Dermis microvascular lymphatic vessel endothelial cell (primary cell): Measurements from ENCODE around the gene SPTBN1. TPM values are rescaled to one million over a fixed set of nuclear protein-coding genes. Genes with fewer than 3 reads are reported as not detected.

Experiments used
- DNase-seq, 2 donors: peaks; one replicate each; pipeline versions ENCODE4 v3.0.0 to v3.0.0-alpha.2; 2010; ENCODE audit warnings: low read depth in 2 of 2
- total RNA-seq: library from RNA; depleted of rRNA; stranded (reverse); fragments of >200 nt; gene quantifications from 2 replicates; pipeline ENCODE4 v1.2.1, GENCODE V29; 2014

SPTBN1 gene
- total RNA-seq, 1 donor from 2014 or later = 450 TPM

GRCh38 chr2:54434229-54434628, 21.9 kb upstream of the SPTBN1 start:
- no peak for DNase-seq

GRCh38 chr2:54434711-54435110, 21.4 kb upstream of the SPTBN1 start:
- no peak for DNase-seq

GRCh38 chr2:54435325-54436226, 20.6 kb upstream of the SPTBN1 start:
- DNase-seq = no peak

GRCh38 chr2:54437588-54437987, 18.5 kb upstream of the SPTBN1 start:
- DNase-seq = no peak

- DNase-seq = no peak
These were observed 17.9 kb upstream of the SPTBN1 start for GRCh38 chr2:54438271-54438670.

GRCh38 chr2:54439582-54439981, 16.5 kb upstream of the SPTBN1 start:
- no peak for DNase-seq

- DNase-seq = no peak
These were observed 16.1 kb upstream of the SPTBN1 start for GRCh38 chr2:54440050-54440449.

GRCh38 chr2:54444503-54444902, 11.6 kb upstream of the SPTBN1 start:
- peak in 1 of 2 donors; percentile 40 for DNase-seq

- no peak for DNase-seq
These were observed 10.0 kb upstream of the SPTBN1 start for GRCh38 chr2:54446122-54446521.

GRCh38 chr2:54446625-54447024, 9.5 kb upstream of the SPTBN1 start:
- DNase-seq = no peak

- no peak for DNase-seq
These were observed 1.5 kb upstream of the SPTBN1 start for GRCh38 chr2:54454548-54455130.

GRCh38 chr2:54455131-54455562, 980 bp upstream of the SPTBN1 start:
- DNase-seq = peak; percentile 49 to 69

- DNase-seq = no peak
These were observed 160 bp downstream of the SPTBN1 start for GRCh38 chr2:54456362-54456611.

GRCh38 chr2:54456612-54457322, 640 bp downstream of the SPTBN1 start:
- peak in 1 of 2 donors; percentile 60 for DNase-seq

- peak in 1 of 2 donors; percentile 50 for DNase-seq
These were observed 1.3 kb downstream of the SPTBN1 start for GRCh38 chr2:54457323-54458023.

- DNase-seq = peak in 1 of 2 donors; percentile 69
These were observed 2.9 kb downstream of the SPTBN1 start for GRCh38 chr2:54459037-54459441.

- DNase-seq = peak in 1 of 2 donors; percentile 66
These were observed 5.1 kb downstream of the SPTBN1 start for GRCh38 chr2:54461261-54461660.

GRCh38 chr2:54464341-54464740, 8.2 kb downstream of the SPTBN1 start:
- peak; percentile 82 to 83 for DNase-seq

GRCh38 chr2:54465143-54465542, 9.0 kb downstream of the SPTBN1 start:
- no peak for DNase-seq

- DNase-seq = no peak
These were observed 10.7 kb downstream of the SPTBN1 start for GRCh38 chr2:54466870-54467269.

- DNase-seq = no peak
These were observed 12.5 kb downstream of the SPTBN1 start for GRCh38 chr2:54468673-54469072.
